Measurements from ENCODE around the gene NR2C1. TPM values are rescaled to one million over a fixed set of nuclear protein-coding genes. Genes with fewer than 3 reads are reported as not detected.

The NR2C1 gene
- total RNA-seq, 1 donor from 2014 or later = 187 TPM

DNA sequence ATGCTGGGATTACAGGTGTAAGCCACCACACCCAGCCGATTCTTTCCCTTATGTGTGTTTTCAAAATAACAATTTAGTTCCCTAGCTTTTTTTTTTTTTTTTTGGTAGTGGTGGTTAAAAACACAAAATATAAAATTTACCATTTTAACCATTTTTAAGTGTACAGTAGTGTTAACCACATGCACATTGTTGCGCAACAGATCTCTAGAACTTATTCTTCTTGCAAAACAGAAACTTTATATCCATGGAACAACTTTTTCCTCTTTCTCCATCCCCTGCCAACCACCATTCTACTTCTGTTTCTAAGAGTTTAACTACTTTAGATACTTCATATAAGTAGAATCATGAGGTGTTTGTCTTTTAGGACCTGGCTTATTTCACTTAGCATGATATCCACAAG lies 68.8 kb downstream of the NR2C1 start:
- Histone ChIP-seq H3K9me3 (ENCODE audit: low read depth) (no peaks in the 10 kb centered on the region), H3K27ac (no peak overlapping the region), H3K36me3 (peaks cover 7% of the 10 kb centered on the region), H3F3A (ENCODE audit: low read depth) (no peaks in the 10 kb centered on the region), H2AFZ (replicated peaks) (no peak overlapping the region), H3K4me3 (no peak overlapping the region), H4K20me1 (ENCODE audit: low read depth) (no peaks in the 10 kb centered on the region), H3K79me2 (ENCODE audit: low read depth) (peaks cover 31% of the 10 kb centered on the region), H3K4me1 (peaks cover 4% of the 10 kb centered on the region), H3K9ac (no peak overlapping the region), H3K27me3 (no peaks in the 10 kb centered on the region), H3K4me2 (no peak overlapping the region)
- H3K27me3 Mint-ChIP-seq (ENCODE audit: insufficient read depth, low read depth) = no peaks in the 10 kb centered on the region
- peaks cover 5% of the 10 kb centered on the region for H3K36me3 Mint-ChIP-seq
- peak overlapping the region; percentile 28 for H3K4me3 Mint-ChIP-seq
- H3K9me3 Mint-ChIP-seq = peaks cover 24% of the 10 kb centered on the region
- no peak overlapping the region for H3K27ac Mint-ChIP-seq
- DNase-seq (ENCODE audit: low spot score) = no peak
- H3K4me1 Mint-ChIP-seq = peaks cover 8% of the 10 kb centered on the region
- TF ChIP-seq, protein P1, sequence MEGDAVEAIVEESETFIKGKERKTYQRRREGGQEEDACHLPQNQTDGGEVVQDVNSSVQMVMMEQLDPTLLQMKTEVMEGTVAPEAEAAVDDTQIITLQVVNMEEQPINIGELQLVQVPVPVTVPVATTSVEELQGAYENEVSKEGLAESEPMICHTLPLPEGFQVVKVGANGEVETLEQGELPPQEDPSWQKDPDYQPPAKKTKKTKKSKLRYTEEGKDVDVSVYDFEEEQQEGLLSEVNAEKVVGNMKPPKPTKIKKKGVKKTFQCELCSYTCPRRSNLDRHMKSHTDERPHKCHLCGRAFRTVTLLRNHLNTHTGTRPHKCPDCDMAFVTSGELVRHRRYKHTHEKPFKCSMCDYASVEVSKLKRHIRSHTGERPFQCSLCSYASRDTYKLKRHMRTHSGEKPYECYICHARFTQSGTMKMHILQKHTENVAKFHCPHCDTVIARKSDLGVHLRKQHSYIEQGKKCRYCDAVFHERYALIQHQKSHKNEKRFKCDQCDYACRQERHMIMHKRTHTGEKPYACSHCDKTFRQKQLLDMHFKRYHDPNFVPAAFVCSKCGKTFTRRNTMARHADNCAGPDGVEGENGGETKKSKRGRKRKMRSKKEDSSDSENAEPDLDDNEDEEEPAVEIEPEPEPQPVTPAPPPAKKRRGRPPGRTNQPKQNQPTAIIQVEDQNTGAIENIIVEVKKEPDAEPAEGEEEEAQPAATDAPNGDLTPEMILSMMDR (IDR thresholded peaks at IDR 0.05) = no peak
- TF ChIP-seq EZH2phosphoT487 (IDR thresholded peaks at IDR 0.05) (no peak), EZH2 (IDR thresholded peaks at IDR 0.05) (no peak)

DNA sequence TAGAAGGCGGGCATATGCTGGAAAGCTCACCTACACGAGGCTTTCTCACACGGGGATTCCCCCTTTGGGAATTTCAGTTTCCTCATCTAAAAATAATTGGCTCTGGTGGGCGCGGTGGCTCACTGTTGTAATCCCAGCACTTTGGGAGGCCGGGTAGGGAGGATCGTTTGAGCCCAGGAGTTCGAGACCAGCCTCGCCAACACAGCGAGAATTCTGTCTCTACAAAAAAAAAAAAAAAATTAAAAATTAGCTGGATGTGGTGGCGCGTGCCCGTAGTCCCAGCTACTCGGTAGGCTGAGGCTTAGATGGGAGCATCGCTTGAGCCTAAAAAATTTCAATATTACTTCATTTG lies 69.5 kb downstream of the NR2C1 start:
- Mint-ChIP-seq H3K4me3 (peak overlapping the region; percentile 98), H3K36me3 (peaks cover 11% of the 10 kb centered on the region), H3K9me3 (peaks cover 20% of the 10 kb centered on the region), H3K27me3 (ENCODE audit: insufficient read depth, low read depth) (no peaks in the 10 kb centered on the region), H3K4me1 (peaks cover 8% of the 10 kb centered on the region), H3K27ac (peak overlapping the region; percentile 77)
- Histone ChIP-seq H3K27ac (no peak overlapping the region), H3F3A (ENCODE audit: low read depth) (no peaks in the 10 kb centered on the region), H4K20me1 (ENCODE audit: low read depth) (no peaks in the 10 kb centered on the region), H3K4me1 (peaks cover 4% of the 10 kb centered on the region), H3K4me3 (peak overlapping the region; percentile 81), H3K9me3 (ENCODE audit: low read depth) (no peaks in the 10 kb centered on the region), H3K27me3 (no peaks in the 10 kb centered on the region), H3K79me2 (ENCODE audit: low read depth) (peaks cover 38% of the 10 kb centered on the region), H3K4me2 (peak overlapping the region; percentile 89), H2AFZ (replicated peaks) (peak overlapping the region; percentile 77), H3K9ac (no peak overlapping the region), H3K36me3 (peaks cover 7% of the 10 kb centered on the region)
- TF ChIP-seq EZH2 (IDR thresholded peaks at IDR 0.05) (no peak), EZH2phosphoT487 (IDR thresholded peaks at IDR 0.05) (no peak)
- TF ChIP-seq, protein P1 (IDR thresholded peaks at IDR 0.05) = no peak
- no peak for DNase-seq (ENCODE audit: low spot score)

DNA sequence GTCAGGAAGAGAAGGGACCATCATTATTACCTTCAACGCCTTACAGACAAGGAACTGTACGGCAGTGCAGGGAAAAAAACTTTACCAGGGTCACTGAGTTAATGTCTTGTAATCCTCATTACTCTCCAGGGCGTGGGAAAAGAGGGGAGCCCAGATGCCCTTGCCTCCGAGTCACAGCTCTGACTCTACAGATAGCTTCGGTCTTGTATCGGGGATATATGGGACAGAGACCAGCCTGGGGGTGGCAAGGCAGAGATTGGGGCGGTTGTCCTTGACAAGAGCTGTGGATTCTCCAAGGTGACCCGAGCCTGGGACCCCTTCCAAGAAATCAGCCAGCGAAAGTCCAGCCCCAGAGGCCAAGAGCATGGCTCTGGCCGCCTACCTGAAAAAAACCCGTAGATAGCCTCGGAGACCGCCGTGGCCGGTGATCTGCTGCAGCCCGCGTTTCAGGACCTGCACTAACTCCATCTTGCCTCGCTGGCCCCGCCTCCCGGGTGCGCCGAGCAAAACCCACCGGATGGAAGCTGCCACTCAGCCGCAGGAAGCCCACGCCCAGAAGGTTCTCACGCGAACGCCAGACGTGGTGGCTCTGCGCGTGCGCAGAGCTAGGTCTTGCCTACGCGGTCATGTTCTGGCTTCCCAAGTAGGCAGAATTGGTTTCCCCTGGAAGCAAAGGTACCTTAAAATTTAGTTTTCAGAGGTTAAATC lies 70.1 kb downstream of the NR2C1 start, which contains the start of gene NDUFA12:
Gene NDUFA12, minus strand, starts transcription at position 485 of the 708 bp plus-strand sequence. Its CDS starts 17 bp downstream, at position 468.
- Histone ChIP-seq H3F3A (ENCODE audit: low read depth) (no peaks in the 10 kb centered on the region), H3K27ac (peak within 1 kb of the TSS; percentile 36), H3K36me3 (peaks cover 7% of the 10 kb centered on the region), H3K4me2 (peak within 1 kb of the TSS; percentile 89), H2AFZ (replicated peaks) (peak within 1 kb of the TSS; percentile 77), H3K79me2 (ENCODE audit: low read depth) (peaks cover 44% of the 10 kb centered on the region), H4K20me1 (ENCODE audit: low read depth) (no peaks in the 10 kb centered on the region), H3K27me3 (no peaks in the 10 kb centered on the region), H3K4me3 (peak within 1 kb of the TSS; percentile 81), H3K4me1 (peaks cover 4% of the 10 kb centered on the region), H3K9me3 (ENCODE audit: low read depth) (no peaks in the 10 kb centered on the region), H3K9ac (peak within 1 kb of the TSS; percentile 56)
- H3K9me3 Mint-ChIP-seq = peaks cover 19% of the 10 kb centered on the region
- peak within 1 kb of the TSS; percentile 98 for H3K4me3 Mint-ChIP-seq
- DNase-seq (ENCODE audit: low spot score) = peak; percentile 96
- peaks cover 8% of the 10 kb centered on the region for H3K4me1 Mint-ChIP-seq
- H3K27ac Mint-ChIP-seq = peak within 1 kb of the TSS; percentile 77
- TF ChIP-seq EZH2phosphoT487 (IDR thresholded peaks at IDR 0.05) (no peak), EZH2 (IDR thresholded peaks at IDR 0.05) (no peak)
- TF ChIP-seq, protein P1 (IDR thresholded peaks at IDR 0.05) = no peak
- peaks cover 11% of the 10 kb centered on the region for H3K36me3 Mint-ChIP-seq
- no peaks in the 10 kb centered on the region for H3K27me3 Mint-ChIP-seq (ENCODE audit: insufficient read depth, low read depth)

Measured in neural progenitor cell (in vitro differentiated cells).